ENCODE data around the gene RXRA.

GRCh38 chr9:134414900-134415425 lies 88.7 kb downstream of the RXRA start:
- TF ChIP-seq CTCF (IDR thresholded peaks at IDR 0.05) (no peak), POLR2A (IDR thresholded peaks at IDR 0.05) (no peak)

All from vagina (tissue), 2 donors.